GM15510 (cell line): ENCODE results near the gene MYH16.

ENCODE experiments used
- POLR2A ChIP-seq: IDR thresholded peaks from 3 replicates; pipeline ENCODE4 v1.6.1; 2011; ENCODE audit warnings: borderline replicate concordance; ENCODE audit not compliant: insufficient read length; ENCODE audit errors: extremely low read depth

MYH16 gene

DNA sequence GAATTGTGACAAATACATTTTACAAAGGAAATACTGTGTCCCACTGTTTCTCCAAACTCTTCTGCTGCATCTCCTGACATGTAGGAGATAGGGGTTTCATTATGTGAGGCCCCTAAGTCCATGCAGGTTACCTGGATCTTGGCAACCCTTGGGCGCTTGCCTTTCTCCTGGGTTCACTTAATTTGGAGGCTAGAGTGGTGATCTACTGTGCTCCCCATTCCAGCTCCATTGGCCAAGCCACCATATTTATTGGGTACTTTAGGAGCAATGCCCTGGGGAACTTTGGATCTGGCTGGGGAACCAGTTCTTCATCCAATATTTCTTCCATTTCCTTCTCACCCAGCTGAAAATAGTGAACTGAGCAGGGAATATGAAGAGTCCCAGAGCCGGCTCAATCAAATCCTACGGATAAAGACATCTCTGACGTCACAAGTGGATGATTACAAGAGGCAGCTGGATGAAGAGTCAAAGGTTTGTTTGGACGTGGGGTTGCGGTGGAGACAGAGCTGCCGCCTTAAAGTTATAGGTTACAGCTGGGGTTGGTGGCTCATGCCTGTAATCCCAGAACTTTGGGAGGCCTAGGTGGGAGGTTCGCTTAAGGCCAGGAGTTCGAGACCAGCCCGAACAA, 18.5 kb downstream of the MYH16 start:
- no peak for TF ChIP-seq POLR2A

DNA sequence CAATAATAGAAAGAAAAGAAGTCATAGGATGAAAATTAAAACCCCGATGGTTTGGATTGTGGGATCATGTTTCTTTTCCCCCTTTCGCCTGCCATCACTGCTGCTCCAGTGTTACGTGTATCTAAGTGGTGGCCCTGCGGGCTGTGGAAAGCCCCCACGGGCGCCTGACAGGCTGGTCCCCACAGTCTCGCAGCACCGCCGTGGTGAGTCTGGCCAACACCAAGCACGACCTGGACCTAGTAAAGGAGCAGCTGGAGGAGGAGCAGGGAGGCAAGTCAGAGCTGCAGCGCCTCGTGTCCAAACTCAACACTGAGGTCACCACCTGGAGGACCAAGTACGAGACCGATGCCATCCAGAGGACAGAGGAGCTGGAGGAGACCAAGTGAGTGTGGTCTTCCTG, 19.5 kb downstream of the MYH16 start:
- no peak for TF ChIP-seq POLR2A

DNA sequence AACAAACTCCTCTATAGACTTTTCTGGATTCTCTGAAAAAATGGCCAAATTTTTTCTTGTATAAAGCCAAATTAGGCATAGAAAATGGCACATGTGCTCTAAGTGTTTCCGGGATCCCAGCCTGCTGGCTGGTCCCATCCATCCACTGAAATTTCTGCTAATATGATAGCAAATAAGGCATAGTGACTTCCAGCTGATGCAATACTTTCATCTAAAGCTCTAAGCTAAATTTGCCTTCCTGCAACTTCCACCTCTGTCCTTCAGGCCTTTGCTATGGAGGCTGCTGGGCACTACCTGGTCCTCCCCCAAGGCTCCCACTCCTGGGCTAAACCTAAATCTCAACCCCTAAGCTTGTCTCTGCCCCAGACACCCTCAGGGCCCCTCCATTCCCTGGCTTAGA, 20.5 kb downstream of the MYH16 start:
- no peak for TF ChIP-seq POLR2A

GRCh38 chr7:99293650-99294049, 21.0 kb downstream of the MYH16 start:
- TF ChIP-seq POLR2A: no peak

GRCh38 chr7:99296471-99296870, 23.8 kb downstream of the MYH16 start:
- TF ChIP-seq POLR2A: no peak

DNA sequence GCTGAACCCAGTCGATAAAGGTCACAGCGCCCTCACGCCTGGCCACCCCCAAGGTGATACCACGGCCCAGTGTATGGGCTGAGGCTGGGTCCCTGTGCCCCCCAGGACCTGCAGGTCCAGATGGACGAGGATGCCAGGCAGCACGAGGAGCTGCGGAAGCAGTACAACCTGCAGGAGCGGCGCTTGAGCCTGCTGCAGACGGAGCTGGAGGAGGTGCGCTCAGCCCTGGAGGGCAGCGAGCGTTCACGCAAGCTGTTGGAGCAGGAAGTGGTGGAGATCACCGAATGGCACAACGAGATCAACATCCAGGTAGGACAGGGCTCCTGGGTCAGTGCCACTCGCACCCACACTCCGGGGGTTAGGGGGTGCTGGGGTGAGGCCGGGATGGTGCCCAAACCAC, 28.9 kb downstream of the MYH16 start:
- TF ChIP-seq POLR2A: no peak

GRCh38 chr7:99305473-99306260, 33.0 kb downstream of the MYH16 start:
- TF ChIP-seq POLR2A: no peak

DNA sequence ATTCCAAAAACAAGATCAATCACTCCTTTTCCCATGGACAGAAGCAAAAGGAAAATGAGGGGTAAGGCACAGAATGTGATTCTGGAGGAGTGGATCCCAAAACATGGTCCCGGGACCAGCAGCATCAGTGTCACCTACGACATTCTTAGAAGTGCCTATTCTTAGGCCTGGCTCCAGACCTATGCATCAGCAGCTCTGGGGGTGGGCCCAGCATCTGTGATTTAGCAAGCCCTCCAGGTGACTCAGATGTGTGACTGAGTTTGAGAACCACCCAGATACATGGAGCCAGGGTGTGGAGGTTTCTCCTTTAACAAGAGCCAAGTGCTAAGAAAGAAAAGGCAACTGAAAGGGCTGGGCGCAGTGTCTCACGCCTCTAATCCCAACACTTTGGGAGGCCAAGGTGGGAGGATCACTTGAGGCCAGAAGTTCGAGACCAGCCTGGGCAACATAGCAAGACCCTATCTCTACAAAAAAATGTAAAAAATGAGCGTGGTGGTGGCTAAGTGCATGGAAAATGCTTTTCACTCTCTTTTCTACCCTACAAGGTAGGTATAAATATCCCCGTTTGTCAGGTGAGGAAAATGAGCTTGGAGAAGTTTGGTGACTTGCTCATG, 35.9 kb downstream of the MYH16 start:
- TF ChIP-seq POLR2A: no peak

- TF ChIP-seq POLR2A: no peak
Observed at GRCh38 chr7:99309111-99309510, 36.5 kb downstream of the MYH16 start.

- no peak for TF ChIP-seq POLR2A
Observed at GRCh38 chr7:99310004-99310403, 37.4 kb downstream of the MYH16 start.

GRCh38 chr7:99311702-99312101, 39.1 kb downstream of the MYH16 start:
- TF ChIP-seq POLR2A: no peak

GRCh38 chr7:99312316-99313203, 39.9 kb downstream of the MYH16 start:
- no peak for TF ChIP-seq POLR2A

DNA sequence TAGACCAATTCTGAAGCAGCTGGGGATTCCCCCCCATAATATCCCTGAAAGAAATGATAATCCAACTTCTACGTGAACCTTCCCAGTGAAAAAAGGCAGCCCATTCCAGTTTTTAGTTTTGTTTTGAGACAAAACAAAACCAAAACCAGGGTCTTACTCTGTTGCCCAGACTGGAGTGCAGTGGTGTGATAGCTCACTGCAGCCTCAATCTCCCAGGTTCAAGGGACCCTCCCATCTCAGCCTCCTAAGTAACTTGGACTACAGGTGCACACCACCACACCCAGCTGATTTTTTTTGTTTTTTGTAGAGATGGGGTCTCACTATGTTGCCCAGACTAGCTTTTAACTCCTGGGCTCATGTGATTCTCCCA, 40.5 kb downstream of the MYH16 start:
- TF ChIP-seq POLR2A: no peak

GRCh38 chr7:99314504-99314903, 41.9 kb downstream of the MYH16 start:
- TF ChIP-seq POLR2A: no peak

DNA sequence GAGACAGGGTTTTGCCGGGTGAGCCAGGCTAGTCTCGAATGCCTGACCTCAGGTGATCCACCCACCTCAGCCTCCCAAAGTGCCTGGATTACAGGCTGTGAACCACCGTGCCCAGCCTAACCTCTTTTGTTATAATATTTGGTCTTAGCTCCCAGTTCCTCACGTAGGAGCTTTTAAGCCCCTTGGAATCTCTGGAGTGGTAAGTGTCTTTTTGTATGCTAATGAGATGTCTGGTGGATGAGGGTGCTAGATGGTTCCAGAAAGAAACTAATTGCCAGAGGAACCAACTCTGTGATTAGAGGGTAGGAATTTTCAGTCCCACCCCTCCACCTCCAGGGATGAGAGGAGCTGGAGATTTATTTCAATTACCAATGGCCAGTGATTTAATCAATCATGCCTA, 47.7 kb downstream of the MYH16 start:
- TF ChIP-seq POLR2A: no peak

GRCh38 chr7:99324559-99324958, 51.9 kb downstream of the MYH16 start:
- TF ChIP-seq POLR2A: no peak

DNA sequence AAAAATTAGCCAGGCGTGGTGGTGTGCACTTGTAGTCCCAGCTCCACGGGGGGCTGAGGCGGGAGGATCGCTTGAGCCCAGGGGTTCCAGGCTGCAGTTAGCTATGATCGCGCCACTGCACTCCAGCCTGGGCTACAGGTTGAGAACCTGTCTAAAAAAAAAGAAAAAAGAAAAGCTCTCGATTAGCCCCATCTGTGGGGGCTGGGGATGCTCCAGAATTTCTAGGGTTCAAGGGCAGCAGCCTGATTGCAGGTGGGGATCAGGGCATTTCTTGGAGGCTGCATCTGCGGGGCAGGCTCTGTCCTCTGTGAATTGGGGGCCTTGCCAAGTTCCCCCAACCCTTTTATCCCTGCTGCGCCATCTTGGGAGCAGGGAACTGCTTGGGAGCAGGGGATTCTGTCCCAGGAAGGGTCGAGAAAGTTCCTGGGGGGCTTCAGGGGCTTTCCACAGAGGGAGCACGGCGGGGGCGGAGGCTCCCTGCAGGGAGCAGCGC, 52.4 kb downstream of the MYH16 start:
- TF ChIP-seq POLR2A: no peak
